ENCODE data around the gene RIMS1.

The RIMS1 gene

DNA sequence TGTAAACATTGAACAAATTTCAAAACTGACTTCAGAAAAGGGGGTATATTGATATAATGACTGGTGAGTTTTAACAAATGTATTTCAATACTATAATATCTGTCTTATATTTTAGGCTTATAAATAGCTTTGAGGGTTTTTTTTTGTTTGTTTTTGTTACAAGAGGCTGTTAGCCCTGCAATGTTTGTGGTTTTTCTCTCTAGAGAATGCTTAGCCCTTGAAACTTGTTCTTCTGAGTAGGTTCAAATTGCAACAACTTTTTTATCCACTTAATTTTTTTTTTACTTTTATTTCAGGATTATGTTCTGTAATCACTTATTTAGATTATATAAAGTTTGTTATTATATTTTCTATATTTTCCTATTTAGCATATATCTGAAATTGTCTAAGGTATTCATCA, 333.2 kb downstream of the RIMS1 start:
- no peak overlapping the region for H2AFZ ChIP-seq (ENCODE audit: low read depth, low read length)
- H3K4me2 ChIP-seq (ENCODE audit: low read length), result no peak overlapping the region
- no peak overlapping the region for H3K4me3 ChIP-seq (ENCODE audit: low read length)

GRCh38 chr6:72238021-72238420, 351.7 kb downstream of the RIMS1 start:
- TF ChIP-seq EZH2phosphoT487 (IDR thresholded peaks at IDR 0.05; ENCODE audit: low read depth), result no peak
- TF ChIP-seq, protein P1, sequence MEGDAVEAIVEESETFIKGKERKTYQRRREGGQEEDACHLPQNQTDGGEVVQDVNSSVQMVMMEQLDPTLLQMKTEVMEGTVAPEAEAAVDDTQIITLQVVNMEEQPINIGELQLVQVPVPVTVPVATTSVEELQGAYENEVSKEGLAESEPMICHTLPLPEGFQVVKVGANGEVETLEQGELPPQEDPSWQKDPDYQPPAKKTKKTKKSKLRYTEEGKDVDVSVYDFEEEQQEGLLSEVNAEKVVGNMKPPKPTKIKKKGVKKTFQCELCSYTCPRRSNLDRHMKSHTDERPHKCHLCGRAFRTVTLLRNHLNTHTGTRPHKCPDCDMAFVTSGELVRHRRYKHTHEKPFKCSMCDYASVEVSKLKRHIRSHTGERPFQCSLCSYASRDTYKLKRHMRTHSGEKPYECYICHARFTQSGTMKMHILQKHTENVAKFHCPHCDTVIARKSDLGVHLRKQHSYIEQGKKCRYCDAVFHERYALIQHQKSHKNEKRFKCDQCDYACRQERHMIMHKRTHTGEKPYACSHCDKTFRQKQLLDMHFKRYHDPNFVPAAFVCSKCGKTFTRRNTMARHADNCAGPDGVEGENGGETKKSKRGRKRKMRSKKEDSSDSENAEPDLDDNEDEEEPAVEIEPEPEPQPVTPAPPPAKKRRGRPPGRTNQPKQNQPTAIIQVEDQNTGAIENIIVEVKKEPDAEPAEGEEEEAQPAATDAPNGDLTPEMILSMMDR (IDR thresholded peaks at IDR 0.05; ENCODE audit: low read depth, low read length), result no peak
- no peak overlapping the region for H3K4me2 ChIP-seq (ENCODE audit: low read length)
- H3K9ac ChIP-seq (ENCODE audit: low read length), result no peak overlapping the region
- no peak overlapping the region for H3K4me3 ChIP-seq (ENCODE audit: low read length)
- H3K27me3 ChIP-seq (ENCODE audit: low read depth, low read length), result no peaks in the 10 kb centered on the region
- no peaks in the 10 kb centered on the region for H3K79me2 ChIP-seq (ENCODE audit: low read length)
- H3K27ac ChIP-seq (ENCODE audit: low read length), result no peak overlapping the region
- no peaks in the 10 kb centered on the region for H3K4me1 ChIP-seq (ENCODE audit: low read length)
- no peaks in the 10 kb centered on the region for H4K20me1 ChIP-seq (ENCODE audit: insufficient read depth, low read length)
- H2AFZ ChIP-seq (ENCODE audit: low read depth, low read length), result no peak overlapping the region
- H3K36me3 ChIP-seq (replicated peaks; ENCODE audit: low read depth, low read length), result no peaks in the 10 kb centered on the region
- H3K9me3 ChIP-seq (ENCODE audit: insufficient read depth, low read length), result no peaks in the 10 kb centered on the region

More for the DNA sequence above, 333.2 kb downstream of the RIMS1 start:
- H3K27me3 ChIP-seq (ENCODE audit: low read depth, low read length), result no peaks in the 10 kb centered on the region
- no peaks in the 10 kb centered on the region for H3K36me3 ChIP-seq (replicated peaks; ENCODE audit: low read depth, low read length)
- H3K9me3 ChIP-seq (ENCODE audit: insufficient read depth, low read length), result no peaks in the 10 kb centered on the region
- H3K79me2 ChIP-seq (ENCODE audit: low read length), result no peaks in the 10 kb centered on the region
- no peak overlapping the region for H3K9ac ChIP-seq (ENCODE audit: low read length)
- H3K4me1 ChIP-seq (ENCODE audit: low read length), result no peaks in the 10 kb centered on the region
- H3K27ac ChIP-seq (ENCODE audit: low read length), result no peak overlapping the region
- TF ChIP-seq, protein P1 (IDR thresholded peaks at IDR 0.05; ENCODE audit: low read depth, low read length), result no peak
- TF ChIP-seq EZH2phosphoT487 (IDR thresholded peaks at IDR 0.05; ENCODE audit: low read depth), result no peak
- H4K20me1 ChIP-seq (ENCODE audit: insufficient read depth, low read length), result no peaks in the 10 kb centered on the region

GRCh38 chr6:72238900-72239299, 352.6 kb downstream of the RIMS1 start:
- no peaks in the 10 kb centered on the region for H3K79me2 ChIP-seq (ENCODE audit: low read length)
- no peaks in the 10 kb centered on the region for H3K9me3 ChIP-seq (ENCODE audit: insufficient read depth, low read length)
- no peak overlapping the region for H2AFZ ChIP-seq (ENCODE audit: low read depth, low read length)
- no peak overlapping the region for H3K4me2 ChIP-seq (ENCODE audit: low read length)
- H3K27me3 ChIP-seq (ENCODE audit: low read depth, low read length), result no peaks in the 10 kb centered on the region
- H3K4me3 ChIP-seq (ENCODE audit: low read length), result no peak overlapping the region
- no peaks in the 10 kb centered on the region for H3K36me3 ChIP-seq (replicated peaks; ENCODE audit: low read depth, low read length)
- TF ChIP-seq, protein P1 (IDR thresholded peaks at IDR 0.05; ENCODE audit: low read depth, low read length), result no peak
- H4K20me1 ChIP-seq (ENCODE audit: insufficient read depth, low read length), result no peaks in the 10 kb centered on the region
- no peak overlapping the region for H3K9ac ChIP-seq (ENCODE audit: low read length)
- H3K27ac ChIP-seq (ENCODE audit: low read length), result no peak overlapping the region
- H3K4me1 ChIP-seq (ENCODE audit: low read length), result no peaks in the 10 kb centered on the region

DNA sequence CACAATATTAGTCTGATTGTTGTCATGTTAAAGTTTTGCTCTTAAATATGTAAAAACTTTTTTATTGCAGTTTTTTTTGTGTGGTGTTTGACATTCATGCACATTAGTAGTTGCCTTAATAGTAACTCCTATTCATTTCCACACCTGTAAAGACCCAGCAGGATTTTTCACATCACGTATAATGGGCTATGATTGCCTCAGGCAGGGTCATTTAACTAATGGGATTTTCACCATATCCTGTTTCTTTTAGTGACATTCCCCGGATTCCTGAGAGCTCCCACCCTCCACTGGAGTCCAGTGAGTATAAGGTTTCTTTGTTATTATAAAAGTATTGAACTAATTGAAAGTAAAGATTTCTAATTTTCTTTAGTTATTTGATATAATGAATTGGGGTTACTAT, 359.2 kb downstream of the RIMS1 start:
- Histone ChIP-seq H3K9ac (ENCODE audit: low read length) (no peak overlapping the region), H3K27me3 (ENCODE audit: low read depth, low read length) (no peaks in the 10 kb centered on the region), H3K9me3 (ENCODE audit: insufficient read depth, low read length) (no peaks in the 10 kb centered on the region), H3K79me2 (ENCODE audit: low read length) (no peaks in the 10 kb centered on the region), H4K20me1 (ENCODE audit: insufficient read depth, low read length) (no peaks in the 10 kb centered on the region), H2AFZ (ENCODE audit: low read depth, low read length) (no peak overlapping the region), H3K4me1 (ENCODE audit: low read length) (no peaks in the 10 kb centered on the region), H3K36me3 (replicated peaks; ENCODE audit: low read depth, low read length) (no peaks in the 10 kb centered on the region), H3K4me2 (ENCODE audit: low read length) (no peak overlapping the region), H3K4me3 (ENCODE audit: low read length) (no peak overlapping the region), H3K27ac (ENCODE audit: low read length) (no peak overlapping the region)
- TF ChIP-seq, protein P1 (IDR thresholded peaks at IDR 0.05; ENCODE audit: low read depth, low read length), result no peak
- no peak for TF ChIP-seq EZH2phosphoT487 (IDR thresholded peaks at IDR 0.05; ENCODE audit: low read depth)

All from OCI-LY3 (cell line).